Neutrophil (primary cell): ENCODE results near the gene AFAP1L2.

ENCODE experiments used
- H3K27ac ChIP-seq: fragments of 200-600 bp; sonication (generic); 2 replicates; pipeline ENCODE4 v1.5.1; 2016; ENCODE audit warnings: mild to moderate bottlenecking, moderate library complexity
- H3K27me3 ChIP-seq: fragments of 200-600 bp; sonication (generic); 2 replicates; pipeline ENCODE4 v1.6.0; 2016; ENCODE audit warnings: mild to moderate bottlenecking
- H3K36me3 ChIP-seq: fragments of 200-600 bp; sonication (generic); 2 replicates; pipeline ENCODE4 v1.5.1; 2017
- H3K4me1 ChIP-seq, 2 experiments: fragments of 200-600 bp in 1 of 2; sonication (generic) in 1 of 2; 1 replicate in 1 of 2; 2 replicates in 1 of 2; pipeline versions ENCODE4 v1.5.1 to v1.6.1; 2013 to 2016; ENCODE audit warnings: low read depth in 1 of 2, low read length in 1 of 2, mild to moderate bottlenecking in 1 of 2, moderate library complexity in 1 of 2; ENCODE audit not compliant: control insufficient read depth in 1 of 2, insufficient read depth in 1 of 2
- H3K4me3 ChIP-seq, 2 experiments: fragments of 200-600 bp in 1 of 2; sonication (generic) in 1 of 2; 1 replicate in 1 of 2; 2 replicates in 1 of 2; pipeline ENCODE4 v1.5.1; 2013 to 2016; ENCODE audit warnings: low read depth in 1 of 2, low read length in 1 of 2, mild to moderate bottlenecking in 1 of 2, moderate library complexity in 1 of 2
- H3K9me3 ChIP-seq: fragments of 200-600 bp; sonication (generic); 2 replicates; pipeline ENCODE4 v1.5.1; 2016
- CTCF ChIP-seq: fragments of 200-600 bp; sonication (generic); IDR thresholded peaks from 2 replicates; pipeline ENCODE4 v1.5.1; 2016; ENCODE audit warnings: antibody characterized with exemption

AFAP1L2 gene

GRCh38 chr10:114392112-114392835 lies 12.0 kb downstream of the AFAP1L2 start:
- Histone ChIP-seq H3K4me1 (no peaks in the 10 kb centered on the region), H3K36me3 (no peaks in the 10 kb centered on the region), H3K4me3 (no peak overlapping the region), H3K27ac (no peak overlapping the region), H3K9me3 (no peaks in the 10 kb centered on the region), H3K27me3 (peaks cover 45% of the 10 kb centered on the region)
- TF ChIP-seq CTCF = no peak

GRCh38 chr10:114391599-114391998 lies 12.7 kb downstream of the AFAP1L2 start:
- no peak overlapping the region for H3K27ac ChIP-seq
- no peaks in the 10 kb centered on the region for H3K4me1 ChIP-seq

GRCh38 chr10:114389426-114389825 lies 14.9 kb downstream of the AFAP1L2 start:
- Histone ChIP-seq H3K4me1 (no peaks in the 10 kb centered on the region), H3K9me3 (no peaks in the 10 kb centered on the region), H3K4me3 (no peak overlapping the region), H3K27me3 (peaks cover 26% of the 10 kb centered on the region), H3K27ac (no peak overlapping the region), H3K36me3 (no peaks in the 10 kb centered on the region)
- TF ChIP-seq CTCF = no peak

More at GRCh38 chr10:114391599-114391998, 12.7 kb downstream of the AFAP1L2 start:
- TF ChIP-seq CTCF = no peak
- Histone ChIP-seq H3K36me3 (no peaks in the 10 kb centered on the region), H3K9me3 (no peaks in the 10 kb centered on the region), H3K27me3 (peaks cover 46% of the 10 kb centered on the region), H3K4me3 (no peak overlapping the region)

- Histone ChIP-seq H3K4me3 (no peak overlapping the region), H3K9me3 (no peaks in the 10 kb centered on the region), H3K4me1 (no peaks in the 10 kb centered on the region), H3K27me3 (peaks cover 21% of the 10 kb centered on the region), H3K36me3 (no peaks in the 10 kb centered on the region), H3K27ac (no peak overlapping the region)
- TF ChIP-seq CTCF = no peak
Measured at GRCh38 chr10:114388275-114388674, 16.0 kb downstream of the AFAP1L2 start.

GRCh38 chr10:114387784-114388183 lies 16.5 kb downstream of the AFAP1L2 start:
- peaks cover 16% of the 10 kb centered on the region for H3K27me3 ChIP-seq
- H3K4me3 ChIP-seq = no peak overlapping the region
- no peaks in the 10 kb centered on the region for H3K36me3 ChIP-seq
- no peak overlapping the region for H3K27ac ChIP-seq
- TF ChIP-seq CTCF = no peak
- H3K4me1 ChIP-seq = no peaks in the 10 kb centered on the region
- no peaks in the 10 kb centered on the region for H3K9me3 ChIP-seq
